ENCODE results near the gene SIGMAR1.

The SIGMAR1 gene

DNA sequence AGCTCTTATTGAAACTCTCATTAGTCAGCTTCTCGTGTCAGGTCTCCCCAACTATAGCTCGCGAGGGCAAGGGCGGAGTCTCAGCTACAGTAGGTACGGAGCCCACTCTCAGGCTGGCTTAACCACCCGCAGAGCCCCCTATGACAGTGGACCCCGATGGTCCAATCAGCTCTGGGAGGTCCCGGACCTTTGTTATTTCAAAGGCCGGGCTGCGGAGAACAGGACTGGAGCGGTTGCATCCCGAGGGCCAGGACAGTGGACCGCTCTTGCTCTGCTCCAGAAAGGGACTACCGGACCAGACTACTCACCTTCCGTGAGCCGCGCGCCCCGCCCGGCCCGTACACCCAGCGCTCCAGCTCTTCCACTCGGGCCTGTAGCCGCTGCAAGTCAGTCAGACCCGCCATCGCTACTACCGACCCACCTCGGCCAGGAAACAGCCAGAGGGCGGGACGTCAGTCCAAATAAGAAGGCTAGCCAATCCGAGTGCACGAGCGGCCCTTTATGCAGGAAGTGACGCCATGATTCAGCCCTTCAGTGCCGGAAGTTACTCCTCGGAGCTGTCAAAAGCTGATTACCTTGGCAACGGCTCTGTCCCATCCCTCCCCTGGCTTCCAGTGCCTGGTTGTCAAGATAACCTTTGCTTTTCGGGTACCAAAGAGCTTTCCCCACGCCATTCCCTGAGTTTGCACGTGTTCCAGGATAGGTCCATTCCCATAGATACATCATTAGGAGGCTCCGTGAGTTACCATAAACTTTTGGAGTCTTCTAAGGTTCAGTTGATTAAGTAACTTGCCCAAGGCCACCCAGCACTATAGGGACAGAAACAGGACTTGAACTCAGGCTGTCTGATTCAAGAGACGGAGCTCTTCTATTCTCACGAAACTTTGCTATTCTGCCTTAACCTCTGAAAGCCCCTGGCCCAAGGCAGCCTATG, 17.3 kb downstream of the SIGMAR1 start, which contains the start of gene DCTN3:
DCTN3 (minus strand) TSS at position 435 of the 934 bp plus-strand sequence; CDS start at position 404, 31 bp downstream.
- H3K36me3 ChIP-seq (replicated peaks; ENCODE audit: insufficient read depth, low read length), result no peaks in the 10 kb centered on the region
- H3F3A ChIP-seq (ENCODE audit: insufficient read depth, low read length), result no peaks in the 10 kb centered on the region
- peak; percentile 98 for DNase-seq
- H4K20me1 ChIP-seq (ENCODE audit: insufficient read depth, low read length), result no peaks in the 10 kb centered on the region
- H3K27ac ChIP-seq (ENCODE audit: low read length), result no peak within 1 kb of the TSS
- H3K4me3 ChIP-seq (ENCODE audit: low read length), result peak within 1 kb of the TSS; percentile 74
- H3K79me2 ChIP-seq (ENCODE audit: low read length), result peaks cover 23% of the 10 kb centered on the region
- H3K4me2 ChIP-seq (ENCODE audit: low read depth, low read length), result peak within 1 kb of the TSS; percentile 89
- H3K27me3 ChIP-seq (replicated peaks; ENCODE audit: insufficient read depth, low read length), result peaks cover 28% of the 10 kb centered on the region
- peaks cover 12% of the 10 kb centered on the region; the same call in 1 of the 2 replicates for H3K4me1 ChIP-seq (ENCODE audit: low read length)
- no peaks in the 10 kb centered on the region for H3K9me3 ChIP-seq (replicated peaks; ENCODE audit: insufficient read depth, low read length)
- peak within 1 kb of the TSS; percentile 94 for H2AFZ ChIP-seq (ENCODE audit: low read length)
- TF ChIP-seq EZH2 (optimal IDR thresholded peaks at IDR 0.05; ENCODE audit: low read depth, low read length) (no peak), EZH2phosphoT487 (IDR thresholded peaks at IDR 0.05; ENCODE audit: low read length) (no peak)
- TF ChIP-seq, protein P1, sequence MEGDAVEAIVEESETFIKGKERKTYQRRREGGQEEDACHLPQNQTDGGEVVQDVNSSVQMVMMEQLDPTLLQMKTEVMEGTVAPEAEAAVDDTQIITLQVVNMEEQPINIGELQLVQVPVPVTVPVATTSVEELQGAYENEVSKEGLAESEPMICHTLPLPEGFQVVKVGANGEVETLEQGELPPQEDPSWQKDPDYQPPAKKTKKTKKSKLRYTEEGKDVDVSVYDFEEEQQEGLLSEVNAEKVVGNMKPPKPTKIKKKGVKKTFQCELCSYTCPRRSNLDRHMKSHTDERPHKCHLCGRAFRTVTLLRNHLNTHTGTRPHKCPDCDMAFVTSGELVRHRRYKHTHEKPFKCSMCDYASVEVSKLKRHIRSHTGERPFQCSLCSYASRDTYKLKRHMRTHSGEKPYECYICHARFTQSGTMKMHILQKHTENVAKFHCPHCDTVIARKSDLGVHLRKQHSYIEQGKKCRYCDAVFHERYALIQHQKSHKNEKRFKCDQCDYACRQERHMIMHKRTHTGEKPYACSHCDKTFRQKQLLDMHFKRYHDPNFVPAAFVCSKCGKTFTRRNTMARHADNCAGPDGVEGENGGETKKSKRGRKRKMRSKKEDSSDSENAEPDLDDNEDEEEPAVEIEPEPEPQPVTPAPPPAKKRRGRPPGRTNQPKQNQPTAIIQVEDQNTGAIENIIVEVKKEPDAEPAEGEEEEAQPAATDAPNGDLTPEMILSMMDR (IDR thresholded peaks at IDR 0.05; ENCODE audit: low read length), result no peak
- peak within 1 kb of the TSS; percentile 80 for H3K9ac ChIP-seq (ENCODE audit: low read length)
- no peaks in the 10 kb centered on the region for H3K9me2 ChIP-seq (replicated peaks; ENCODE audit: insufficient read depth, low read length)

DNA sequence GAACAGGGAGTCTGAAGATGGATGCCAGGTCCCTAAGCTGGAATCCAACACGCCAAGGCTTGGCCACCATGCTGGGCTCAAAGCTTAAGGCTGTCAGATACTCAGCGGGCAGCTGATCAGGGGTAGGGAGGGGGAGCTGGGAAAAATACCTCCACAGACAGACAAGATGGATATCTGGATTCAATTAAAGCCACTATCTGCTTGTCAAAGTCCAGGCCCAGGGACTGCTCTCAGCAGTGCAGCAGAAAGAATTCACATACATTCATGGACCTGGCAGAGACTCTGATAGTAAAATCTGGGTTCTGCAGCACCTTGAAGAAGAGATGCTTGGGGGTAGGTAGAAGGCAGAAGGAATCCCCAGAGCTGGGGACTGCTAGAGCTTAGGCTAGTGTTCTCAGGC, 22.5 kb downstream of the SIGMAR1 start:
- no peaks in the 10 kb centered on the region for H3K36me3 ChIP-seq (replicated peaks; ENCODE audit: insufficient read depth, low read length)
- H3K9ac ChIP-seq (ENCODE audit: low read length), result no peak overlapping the region
- H3K9me3 ChIP-seq (replicated peaks; ENCODE audit: insufficient read depth, low read length), result no peaks in the 10 kb centered on the region
- H3K79me2 ChIP-seq (ENCODE audit: low read length), result peaks cover 36% of the 10 kb centered on the region
- H3K27me3 ChIP-seq (replicated peaks; ENCODE audit: insufficient read depth, low read length), result no peaks in the 10 kb centered on the region
- H2AFZ ChIP-seq (ENCODE audit: low read length), result no peak overlapping the region
- no peaks in the 10 kb centered on the region for H4K20me1 ChIP-seq (ENCODE audit: insufficient read depth, low read length)
- H3K4me1 ChIP-seq (ENCODE audit: low read length), result peaks cover 13% of the 10 kb centered on the region; the same call in 1 of the 2 replicates
- TF ChIP-seq EZH2 (optimal IDR thresholded peaks at IDR 0.05; ENCODE audit: low read depth, low read length) (no peak), EZH2phosphoT487 (IDR thresholded peaks at IDR 0.05; ENCODE audit: low read length) (no peak)
- TF ChIP-seq, protein P1 (IDR thresholded peaks at IDR 0.05; ENCODE audit: low read length), result no peak
- H3K9me2 ChIP-seq (replicated peaks; ENCODE audit: insufficient read depth, low read length), result no peaks in the 10 kb centered on the region
- H3K4me2 ChIP-seq (ENCODE audit: low read depth, low read length), result no peak overlapping the region
- H3F3A ChIP-seq (ENCODE audit: insufficient read depth, low read length), result peaks cover 6% of the 10 kb centered on the region; the same call in 1 of the 2 replicates
- no peak for DNase-seq
- H3K27ac ChIP-seq (ENCODE audit: low read length), result no peak overlapping the region
- no peak overlapping the region for H3K4me3 ChIP-seq (ENCODE audit: low read length)

DNA sequence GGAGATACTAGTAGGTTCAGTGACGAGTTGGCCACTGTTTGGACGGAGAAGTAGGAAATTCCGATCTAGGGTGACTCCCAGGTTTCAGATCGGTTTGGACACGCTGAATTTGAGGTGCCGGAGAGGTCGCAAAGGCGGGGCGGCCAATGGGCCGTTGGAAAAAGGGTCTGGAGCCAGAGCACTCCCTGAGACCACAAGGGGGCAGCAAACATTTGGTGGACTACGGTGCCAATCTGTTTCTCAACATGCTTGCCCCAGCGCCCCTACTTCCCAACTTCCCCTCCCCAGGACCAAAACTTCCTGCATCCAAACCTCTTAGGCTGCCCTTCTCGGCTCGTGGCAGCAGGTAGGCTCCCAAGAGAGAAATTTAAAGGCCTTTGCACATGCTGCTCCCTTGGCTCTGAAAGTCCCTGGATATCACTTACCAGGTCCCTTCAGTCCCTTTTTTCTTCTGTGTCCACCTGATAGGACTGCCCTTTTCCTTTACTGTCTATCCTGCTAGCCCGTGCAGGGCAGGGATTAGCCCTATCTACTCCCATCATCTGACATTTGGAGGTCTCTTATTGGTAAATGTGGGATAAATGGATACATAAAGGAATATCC, 24.7 kb downstream of the SIGMAR1 start:
- peak overlapping the region; percentile 97 for H3K4me2 ChIP-seq (ENCODE audit: low read depth, low read length)
- H3K79me2 ChIP-seq (ENCODE audit: low read length), result peaks cover 14% of the 10 kb centered on the region
- H3K4me3 ChIP-seq (ENCODE audit: low read length), result peak overlapping the region; percentile 86
- peaks cover 6% of the 10 kb centered on the region; the same call in 1 of the 2 replicates for H3K4me1 ChIP-seq (ENCODE audit: low read length)
- H3F3A ChIP-seq (ENCODE audit: insufficient read depth, low read length), result peaks cover 6% of the 10 kb centered on the region; the same call in 1 of the 2 replicates
- H3K36me3 ChIP-seq (replicated peaks; ENCODE audit: insufficient read depth, low read length), result no peaks in the 10 kb centered on the region
- DNase-seq, result peak; percentile 77
- H3K27me3 ChIP-seq (replicated peaks; ENCODE audit: insufficient read depth, low read length), result no peaks in the 10 kb centered on the region
- H2AFZ ChIP-seq (ENCODE audit: low read length), result peak overlapping the region; percentile 76
- peak overlapping the region; percentile 89; the same call in 1 of the 2 replicates for H3K9ac ChIP-seq (ENCODE audit: low read length)
- TF ChIP-seq EZH2 (optimal IDR thresholded peaks at IDR 0.05; ENCODE audit: low read depth, low read length), result no peak
- TF ChIP-seq, protein P1 (IDR thresholded peaks at IDR 0.05; ENCODE audit: low read length), result peak; percentile 84
- TF ChIP-seq EZH2phosphoT487 (IDR thresholded peaks at IDR 0.05; ENCODE audit: low read length), result no peak
- no peaks in the 10 kb centered on the region for H3K9me2 ChIP-seq (replicated peaks; ENCODE audit: insufficient read depth, low read length)
- no peaks in the 10 kb centered on the region for H4K20me1 ChIP-seq (ENCODE audit: insufficient read depth, low read length)
- H3K27ac ChIP-seq (ENCODE audit: low read length), result no peak overlapping the region; the same call in 1 of the 2 replicates
- H3K9me3 ChIP-seq (replicated peaks; ENCODE audit: insufficient read depth, low read length), result no peaks in the 10 kb centered on the region

All from MM.1S (cell line).